Ascending aorta (tissue), 2 donors: ENCODE results near the gene CBFA2T2. TPM values are rescaled to one million over a fixed set of nuclear protein-coding genes. Genes with fewer than 3 reads are reported as not detected.
"Not testable (repeated sequence)": the region's sequence is repeated elsewhere in the genome, so short reads cannot be mapped to it uniquely, and the experiment has no call there.

Experiments used
- DNase-seq, 2 donors: peaks; one replicate each; pipeline ENCODE4 v3.0.0-alpha.2; 2019; ENCODE audit warnings: low spot score in 2 of 2
- H3K27ac ChIP-seq, 2 donors: fragments of 200-600 bp; sonication (generic); one replicate each; pipeline ENCODE4 v1.5.1; 2016 to 2017; ENCODE audit warnings: mild to moderate bottlenecking in 1 of 2
- H3K27me3 ChIP-seq: fragments of 200-600 bp; sonication (generic); one replicate; pipeline ENCODE4 v1.5.1; 2017
- H3K36me3 ChIP-seq, 2 donors: fragments of 200-600 bp; sonication (generic); one replicate each; pipeline ENCODE4 v1.5.1; 2016
- H3K4me1 ChIP-seq, 2 donors: fragments of 200-600 bp; sonication (generic); one replicate each; pipeline ENCODE4 v1.5.1; 2016 to 2017; ENCODE audit warnings: mild to moderate bottlenecking in 1 of 2
- H3K4me3 ChIP-seq, 2 donors: fragments of 200-600 bp; sonication (generic); one replicate each; pipeline ENCODE4 v1.5.1; 2016 to 2017; ENCODE audit warnings: mild to moderate bottlenecking in 1 of 2
- H3K9me3 ChIP-seq, 2 donors: fragments of 200-600 bp; sonication (generic); one replicate each; pipeline ENCODE4 v1.5.1; 2016
- intact Hi-C: fragments of 100-400 bp; cut with DNase I; formaldehyde crosslinking; loops from one replicate; pipeline ENCODE4 v1.15.1; 2023
- total RNA-seq: library from RNA; depleted of rRNA; stranded (reverse); fragments of >200 nt; gene quantifications from one replicate; pipeline ENCODE4 v1.1.0, GENCODE V29; 2016
- TF ChIP-seq, protein P1 (sequence below), 3 experiments: fragments of 200-600 bp in 2 of 3; fragments of 450-650 bp in 1 of 3; sonication (generic) in 2 of 3; IDR thresholded peaks; one replicate each; pipeline ENCODE4 v1.5.1; 2016 to 2019; ENCODE audit warnings: antibody characterized with exemption in 3 of 3, mild to moderate bottlenecking in 1 of 3, moderate library complexity in 1 of 3

Gene CBFA2T2
- total RNA-seq, 1 donor from 2014 or later: 22.4 TPM

DNA sequence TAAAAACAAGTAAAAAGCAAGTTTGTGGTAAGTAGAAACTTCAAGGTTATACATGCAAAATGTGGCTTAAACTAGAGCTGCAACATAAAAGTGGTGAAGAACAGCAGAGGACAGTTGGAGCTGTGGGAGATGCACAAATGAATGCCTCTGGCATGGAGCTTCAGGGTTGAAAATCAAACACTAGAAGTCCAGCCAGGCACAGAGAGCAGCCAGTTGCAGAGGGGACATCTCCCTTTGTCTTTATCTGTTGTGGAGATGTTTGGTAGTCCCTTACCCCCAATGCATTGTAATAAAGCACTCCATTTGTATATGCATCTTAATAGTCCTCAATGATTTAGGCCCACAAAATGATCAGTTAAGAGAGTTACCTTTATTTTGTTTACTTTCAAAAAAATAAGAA lies 99.2 kb downstream of the CBFA2T2 start:
- intact Hi-C loops: no loop called here
- H3K9me3 ChIP-seq: no peaks in the 10 kb centered on the region
- H3K27me3 ChIP-seq: no peaks in the 10 kb centered on the region
- no peak for DNase-seq
- H3K4me3 ChIP-seq: no peak overlapping the region
- H3K4me1 ChIP-seq: peaks cover 3 to 7% of the 10 kb centered on the region in 2 donors
- TF ChIP-seq, protein P1, sequence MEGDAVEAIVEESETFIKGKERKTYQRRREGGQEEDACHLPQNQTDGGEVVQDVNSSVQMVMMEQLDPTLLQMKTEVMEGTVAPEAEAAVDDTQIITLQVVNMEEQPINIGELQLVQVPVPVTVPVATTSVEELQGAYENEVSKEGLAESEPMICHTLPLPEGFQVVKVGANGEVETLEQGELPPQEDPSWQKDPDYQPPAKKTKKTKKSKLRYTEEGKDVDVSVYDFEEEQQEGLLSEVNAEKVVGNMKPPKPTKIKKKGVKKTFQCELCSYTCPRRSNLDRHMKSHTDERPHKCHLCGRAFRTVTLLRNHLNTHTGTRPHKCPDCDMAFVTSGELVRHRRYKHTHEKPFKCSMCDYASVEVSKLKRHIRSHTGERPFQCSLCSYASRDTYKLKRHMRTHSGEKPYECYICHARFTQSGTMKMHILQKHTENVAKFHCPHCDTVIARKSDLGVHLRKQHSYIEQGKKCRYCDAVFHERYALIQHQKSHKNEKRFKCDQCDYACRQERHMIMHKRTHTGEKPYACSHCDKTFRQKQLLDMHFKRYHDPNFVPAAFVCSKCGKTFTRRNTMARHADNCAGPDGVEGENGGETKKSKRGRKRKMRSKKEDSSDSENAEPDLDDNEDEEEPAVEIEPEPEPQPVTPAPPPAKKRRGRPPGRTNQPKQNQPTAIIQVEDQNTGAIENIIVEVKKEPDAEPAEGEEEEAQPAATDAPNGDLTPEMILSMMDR (IDR thresholded peaks at IDR 0.05): no peak
- H3K36me3 ChIP-seq: no peaks in the 10 kb centered on the region
- no peak overlapping the region for H3K27ac ChIP-seq

DNA sequence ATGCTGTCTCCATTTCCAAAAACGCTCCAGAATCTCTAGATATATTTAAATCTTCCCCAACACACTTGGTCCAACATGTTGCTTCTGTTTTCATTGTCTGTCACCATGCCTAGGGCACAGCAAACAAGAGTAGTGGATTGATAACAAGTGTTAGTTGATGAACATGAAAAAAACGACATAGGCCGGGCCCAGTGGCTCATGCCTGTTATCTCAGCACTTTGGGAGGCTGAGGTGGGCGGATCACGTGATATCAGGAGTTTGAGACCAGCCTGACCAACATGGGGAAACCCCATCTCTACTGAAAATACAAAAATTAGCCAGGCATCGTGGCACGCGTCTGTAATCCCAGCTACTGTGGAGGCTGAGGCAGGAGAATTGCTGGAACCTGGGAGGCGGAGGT lies 102.0 kb downstream of the CBFA2T2 start:
- H3K27ac ChIP-seq, H3K36me3 ChIP-seq, H3K4me3 ChIP-seq, H3K27me3 ChIP-seq, DNase-seq, H3K9me3 ChIP-seq, intact Hi-C loops, H3K4me1 ChIP-seq: not testable (repeated sequence)

DNA sequence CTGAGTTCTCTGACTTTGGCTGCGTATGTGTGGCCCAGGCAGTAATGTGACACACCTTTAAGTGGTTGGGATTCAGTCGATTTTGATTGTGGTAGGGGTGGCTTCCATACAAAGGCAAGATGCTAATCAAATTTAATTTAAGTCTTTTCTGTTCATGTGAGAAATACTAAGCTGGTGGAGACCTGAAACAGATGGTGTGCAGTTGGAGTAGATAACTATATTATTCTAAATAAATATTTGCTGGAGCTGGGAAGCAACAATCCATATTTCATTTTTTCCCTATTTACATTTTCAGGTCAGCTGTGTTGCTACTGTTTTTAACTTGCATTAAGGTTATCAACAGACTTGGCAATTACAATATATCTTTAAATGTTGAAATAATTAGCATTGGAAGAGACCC lies 104.8 kb downstream of the CBFA2T2 start:
- no peak overlapping the region for H3K4me3 ChIP-seq
- no peak overlapping the region for H3K27ac ChIP-seq
- intact Hi-C loops: no loop called here
- no peaks in the 10 kb centered on the region for H3K4me1 ChIP-seq
- no peak for DNase-seq
- no peaks in the 10 kb centered on the region for H3K27me3 ChIP-seq
- H3K9me3 ChIP-seq: no peaks in the 10 kb centered on the region
- no peaks in the 10 kb centered on the region for H3K36me3 ChIP-seq
- TF ChIP-seq, protein P1 (IDR thresholded peaks at IDR 0.05): no peak

DNA sequence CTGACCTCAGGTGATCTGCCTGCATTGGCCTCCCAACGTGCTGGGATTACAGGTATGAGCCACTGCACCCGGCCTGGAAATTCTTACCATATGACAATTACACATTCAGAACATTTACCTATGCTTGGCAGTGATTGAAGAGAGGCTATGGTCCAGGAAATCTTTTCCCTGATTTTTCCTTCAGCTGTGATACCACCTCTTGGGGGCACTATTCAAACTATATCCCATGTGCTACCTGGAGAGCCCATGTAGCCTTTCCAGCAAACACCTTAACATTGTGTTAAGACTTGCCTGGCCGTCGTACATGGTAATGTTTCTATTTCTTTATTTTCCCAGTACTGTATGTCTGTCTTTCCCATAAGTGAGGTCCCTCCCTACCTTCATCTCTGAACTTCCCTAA lies 110.5 kb downstream of the CBFA2T2 start:
- Histone ChIP-seq H3K27ac (no peak overlapping the region), H3K9me3 (no peaks in the 10 kb centered on the region), H3K4me3 (no peak overlapping the region), H3K36me3 (peaks cover 3 to 9% of the 10 kb centered on the region in 2 donors), H3K4me1 (no peaks in the 10 kb centered on the region), H3K27me3 (no peaks in the 10 kb centered on the region)
- TF ChIP-seq, protein P1 (IDR thresholded peaks at IDR 0.05): no peak
- DNase-seq: no peak
- intact Hi-C loops: no loop called here

DNA sequence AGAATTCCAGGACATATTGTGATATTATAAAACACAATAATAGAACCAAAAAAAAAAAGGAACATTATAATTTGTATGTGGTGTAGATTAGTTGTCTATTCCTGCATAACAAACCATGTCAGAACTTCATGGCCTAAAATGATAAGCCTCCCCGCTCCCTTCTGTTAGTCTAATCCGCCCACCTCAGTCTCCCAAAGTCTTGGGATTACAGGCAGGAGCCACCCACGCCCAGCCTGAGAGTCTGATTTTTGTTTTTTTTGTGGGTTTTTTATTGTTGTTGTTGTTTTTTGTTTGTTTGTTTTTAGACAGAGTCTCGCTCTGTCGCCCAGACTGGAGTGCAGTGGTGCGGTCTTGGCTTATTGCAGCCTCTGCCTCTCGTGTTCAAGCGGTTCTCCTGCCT lies 111.1 kb downstream of the CBFA2T2 start:
- Histone ChIP-seq H3K27ac (no peak overlapping the region), H3K27me3 (no peaks in the 10 kb centered on the region), H3K4me1 (no peaks in the 10 kb centered on the region), H3K4me3 (no peak overlapping the region), H3K9me3 (no peaks in the 10 kb centered on the region), H3K36me3 (peaks cover 3 to 9% of the 10 kb centered on the region in 2 donors)
- no peak for DNase-seq
- intact Hi-C loops: no loop called here
- TF ChIP-seq, protein P1 (IDR thresholded peaks at IDR 0.05): no peak

DNA sequence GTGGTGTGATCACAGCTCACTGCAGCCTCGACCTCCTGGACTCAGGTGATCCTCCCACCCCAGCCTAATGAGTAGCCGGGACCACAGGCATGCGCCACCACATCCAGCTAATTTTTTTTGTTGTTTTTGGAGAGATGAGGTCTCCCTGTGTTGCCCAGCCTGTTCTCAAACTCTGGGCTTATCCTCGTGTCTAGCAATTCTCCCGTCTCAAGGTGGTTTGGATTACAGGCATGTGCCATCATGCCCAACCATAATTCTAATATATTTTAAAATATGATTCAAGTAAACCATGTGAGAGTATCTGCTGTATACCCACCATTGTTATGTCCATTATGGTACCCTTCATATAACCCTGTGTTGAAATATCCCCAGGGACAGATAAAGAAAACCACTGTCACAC lies 112.0 kb downstream of the CBFA2T2 start:
- Histone ChIP-seq H3K4me3 (no peak overlapping the region), H3K27me3 (no peaks in the 10 kb centered on the region), H3K4me1 (no peaks in the 10 kb centered on the region), H3K27ac (no peak overlapping the region), H3K36me3 (peaks cover 3 to 13% of the 10 kb centered on the region in 2 donors), H3K9me3 (no peaks in the 10 kb centered on the region)
- DNase-seq: no peak
- intact Hi-C loops: no loop called here
- TF ChIP-seq, protein P1 (IDR thresholded peaks at IDR 0.05): no peak
